Smooth muscle cell (in vitro differentiated cells): Measurements from ENCODE around the gene ACOXL. TPM values are rescaled to one million over a fixed set of nuclear protein-coding genes. Genes with fewer than 3 reads are reported as not detected.

Source experiments
- DNase-seq: peaks from one replicate; lab custom pipeline; 2025; ENCODE audit not compliant: unreplicated experiment; lab: John Stamatoyannopoulos, UW
- H2AFZ ChIP-seq: fragments of 200-600 bp; sonication (generic); 2 replicates; pipeline ENCODE4 v1.6.0; 2016; ENCODE audit warnings: antibody characterized with exemption, low read depth, mild to moderate bottlenecking
- H3F3A ChIP-seq: fragments of 200-600 bp; sonication (generic); 2 replicates; pipeline ENCODE4 v1.6.0; 2017; ENCODE audit warnings: antibody characterized with exemption, low read depth
- H3K27ac ChIP-seq: fragments of 200-600 bp; sonication (generic); 2 replicates; pipeline ENCODE4 v1.5.1; 2016; ENCODE audit warnings: low read depth, mild to moderate bottlenecking
- H3K27me3 ChIP-seq: fragments of 200-600 bp; sonication (generic); 2 replicates; pipeline ENCODE4 v1.6.1; 2016; ENCODE audit warnings: low read depth, mild to moderate bottlenecking
- H3K36me3 ChIP-seq: fragments of 200-600 bp; sonication (generic); 2 replicates; pipeline ENCODE4 v1.5.1; 2016; ENCODE audit warnings: low read depth
- H3K4me1 ChIP-seq: fragments of 200-600 bp; sonication (generic); 2 replicates; pipeline ENCODE4 v1.5.1; 2016; ENCODE audit warnings: low read depth
- H3K4me2 ChIP-seq: fragments of 200-600 bp; sonication (generic); 2 replicates; pipeline ENCODE4 v1.6.0; 2016; ENCODE audit warnings: mild to moderate bottlenecking
- H3K4me3 ChIP-seq: fragments of 200-600 bp; sonication (generic); 2 replicates; pipeline ENCODE4 v1.5.1; 2016; ENCODE audit warnings: mild to moderate bottlenecking
- H3K79me2 ChIP-seq: fragments of 200-600 bp; sonication (generic); 2 replicates; pipeline ENCODE4 v1.6.0; 2016; ENCODE audit warnings: low read depth, mild to moderate bottlenecking
- H3K9ac ChIP-seq: fragments of 200-600 bp; sonication (generic); 2 replicates; pipeline ENCODE4 v1.6.0; 2016; ENCODE audit warnings: low read depth
- H3K9me3 ChIP-seq: fragments of 200-600 bp; sonication (generic); replicated peaks from 2 replicates; pipeline ENCODE4 v1.5.1; 2016; ENCODE audit warnings: low read depth
- H4K20me1 ChIP-seq: fragments of 200-600 bp; sonication (generic); 2 replicates; pipeline ENCODE4 v1.6.0; 2016; ENCODE audit warnings: low read depth
- CTCF ChIP-seq: fragments of 200-600 bp; sonication (generic); IDR thresholded peaks from 2 replicates; pipeline ENCODE4 v1.5.1; 2017; ENCODE audit warnings: borderline replicate concordance, mild to moderate bottlenecking, antibody characterized with exemption; ENCODE audit not compliant: insufficient read depth, poor library complexity, severe bottlenecking
- WGBS: methylation state at CpG from one replicate; pipeline ENCODE4 v1.1.7; 2016; ENCODE audit warnings: low lambda C conversion rate; 5-methylcytosine and 5-hydroxymethylcytosine counted together
- polyA plus RNA-seq: library from polyadenylated mRNA; unstranded; fragments of >200 nt; fragmentation: Nextera tagmentation; extraction: Ambion mirVana; gene quantifications from 2 replicates; pipeline ENCODE4 v1.2.1, GENCODE V29; 2016
- total RNA-seq: library from RNA; depleted of rRNA; stranded (reverse); fragments of >200 nt; gene quantifications from 2 replicates; pipeline ENCODE4 v1.2.3, GENCODE V29; 2014

The ACOXL gene
- total and polyA plus RNA-seq, 2 experiments from 2014 or later: not detected

GRCh38 chr2:111045771-111046444 is 313.5 kb downstream of the ACOXL start:
- Histone ChIP-seq H3F3A (no peaks in the 10 kb centered on the region), H3K9ac (no peak overlapping the region), H3K27me3 (peaks cover 15% of the 10 kb centered on the region), H4K20me1 (no peaks in the 10 kb centered on the region), H3K36me3 (no peaks in the 10 kb centered on the region), H3K4me2 (no peak overlapping the region), H3K4me1 (no peaks in the 10 kb centered on the region), H3K4me3 (no peak overlapping the region), H3K27ac (no peak overlapping the region), H3K9me3 (no peaks in the 10 kb centered on the region), H3K79me2 (no peaks in the 10 kb centered on the region), H2AFZ (no peak overlapping the region)
- WGBS: 95% methylated on average over 9 of the region's 9 CpGs
- no peak for TF ChIP-seq CTCF
- DNase-seq: no peak

GRCh38 chr2:111046670-111047069 is 314.3 kb downstream of the ACOXL start:
- Histone ChIP-seq H3K4me3 (no peak overlapping the region), H3K27me3 (peaks cover 15% of the 10 kb centered on the region), H2AFZ (no peak overlapping the region), H3K79me2 (no peaks in the 10 kb centered on the region), H3K9me3 (no peaks in the 10 kb centered on the region), H3K9ac (no peak overlapping the region), H3K36me3 (no peaks in the 10 kb centered on the region), H3K4me1 (no peaks in the 10 kb centered on the region), H3K4me2 (no peak overlapping the region), H3K27ac (no peak overlapping the region), H4K20me1 (no peaks in the 10 kb centered on the region), H3F3A (no peaks in the 10 kb centered on the region)
- no peak for DNase-seq
- 93% methylated on average over 5 of the region's 5 CpGs for WGBS
- no peak for TF ChIP-seq CTCF

GRCh38 chr2:111048856-111049768 is 316.7 kb downstream of the ACOXL start:
- no peak overlapping the region for H3K9ac ChIP-seq
- H3K79me2 ChIP-seq: no peaks in the 10 kb centered on the region
- H3K4me3 ChIP-seq: no peak overlapping the region
- no peaks in the 10 kb centered on the region for H3F3A ChIP-seq
- no peak for TF ChIP-seq CTCF
- DNase-seq: no peak
- H2AFZ ChIP-seq: no peak overlapping the region
- no peaks in the 10 kb centered on the region for H3K36me3 ChIP-seq
- no peak overlapping the region for H3K4me2 ChIP-seq
- 62% methylated on average over 12 of the region's 12 CpGs for WGBS
- peaks cover 5% of the 10 kb centered on the region for H3K27me3 ChIP-seq
- peaks cover 3% of the 10 kb centered on the region for H3K4me1 ChIP-seq
- no peaks in the 10 kb centered on the region for H4K20me1 ChIP-seq
- H3K27ac ChIP-seq: no peak overlapping the region
- no peaks in the 10 kb centered on the region for H3K9me3 ChIP-seq
